Endothelial cell of umbilical vein (primary cell): Measurements from ENCODE around the gene DCC. TPM values are rescaled to one million over a fixed set of nuclear protein-coding genes. Genes with fewer than 3 reads are reported as not detected.

Experiments used
- BruUV-seq: library from RNA; stranded (reverse); fragments of 400-500 nt; replicated peaks from 2 replicates; lab custom pipeline; 2021; lab: Mats Ljungman, UMichigan
- CTCF ChIA-PET: fragments of 300-600, 350-600 bp; sonication (Branson Sonifier 250); formaldehyde crosslinking; loops from one replicate; lab custom pipeline; 2021; ENCODE audit warnings: antibody characterized with exemption, inconsistent platforms; lab: Charles Lee
- POLR2A ChIA-PET: fragments of 300-600, 350-600 bp; sonication (Branson Sonifier 250); formaldehyde crosslinking; loops from one replicate; lab custom pipeline; 2021; ENCODE audit warnings: antibody characterized with exemption, inconsistent platforms; lab: Charles Lee
- DNase-seq: peaks from one replicate; pipeline ENCODE4 v3.0.0-alpha.2; 2011; ENCODE audit warnings: low read depth, low spot score
- FAIRE-seq: peaks from 2 replicates; lab custom pipeline; 2011; peaks lifted over from hg19 to GRCh38; lab: Jason Lieb, UNC
- H2AFZ ChIP-seq: 2 replicates; pipeline ENCODE4 v1.6.0; 2012; ENCODE audit warnings: low read depth, low read length, control low read depth, inconsistent platforms
- H3K27ac ChIP-seq: 2 replicates; pipeline ENCODE4 v1.5.1; 2011; ENCODE audit warnings: low read depth, mild to moderate bottlenecking, control low read depth, low read length, moderate library complexity; ENCODE audit not compliant: insufficient read depth
- H3K27me3 ChIP-seq, 2 experiments: 2 replicates each; pipeline versions ENCODE4 v1.6.0 to v1.6.1; 2011; ENCODE audit warnings: low read length in 2 of 2, mixed read lengths in 1 of 2; ENCODE audit not compliant: control insufficient read depth in 2 of 2, insufficient read depth in 2 of 2
- H3K36me3 ChIP-seq, 2 experiments: 2 replicates in 1 of 2; 3 replicates in 1 of 2; pipeline ENCODE4 v1.5.1; 2011; ENCODE audit warnings: low read length in 2 of 2, mild to moderate bottlenecking in 1 of 2, moderate library complexity in 1 of 2; ENCODE audit not compliant: control insufficient read depth in 2 of 2, insufficient read depth in 2 of 2; ENCODE audit errors: extremely low read depth in 1 of 2
- H3K4me1 ChIP-seq: 3 replicates; pipeline ENCODE4 v1.5.1; 2011; ENCODE audit warnings: mild to moderate bottlenecking, low read length; ENCODE audit not compliant: control insufficient read depth, insufficient read depth; ENCODE audit errors: extremely low read depth
- H3K4me2 ChIP-seq: 2 replicates; pipeline ENCODE4 v1.6.1; 2011; ENCODE audit warnings: low read length, control low read depth, mixed read lengths; ENCODE audit not compliant: insufficient read depth
- H3K4me3 ChIP-seq, 3 experiments: fragments of 200-600 bp in 1 of 3; sonication (generic), shearing (Covaris generic) in 1 of 3; replicated peaks in 1 of 3; 2 replicates each; pipeline ENCODE4 v1.5.1; 2011 to 2016; ENCODE audit warnings: control low read depth in 3 of 3, low read length in 3 of 3, mild to moderate bottlenecking in 2 of 3, inconsistent platforms in 1 of 3, low read depth in 1 of 3, moderate library complexity in 1 of 3; ENCODE audit not compliant: insufficient read depth in 1 of 3
- H3K79me2 ChIP-seq: 2 replicates; pipeline ENCODE4 v1.6.0; 2012; ENCODE audit warnings: low read length, inconsistent platforms; ENCODE audit not compliant: control insufficient read depth, insufficient read depth
- H3K9ac ChIP-seq: replicated peaks from 2 replicates; pipeline ENCODE3; 2011; ENCODE audit warnings: low read length, control low read depth; ENCODE audit not compliant: insufficient read depth; ENCODE audit errors: extremely low read depth
- H3K9me1 ChIP-seq: replicated peaks from 3 replicates; pipeline ENCODE4 v1.6.0; 2011; ENCODE audit warnings: mild to moderate bottlenecking, low read length; ENCODE audit not compliant: control insufficient read depth, insufficient read depth; ENCODE audit errors: extremely low read depth
- H3K9me3 ChIP-seq: replicated peaks from 2 replicates; pipeline ENCODE4 v1.5.1; 2012; ENCODE audit warnings: low read length, inconsistent platforms; ENCODE audit not compliant: control insufficient read depth, insufficient read depth
- H4K20me1 ChIP-seq: replicated peaks from 2 replicates; pipeline ENCODE3; 2011; ENCODE audit warnings: mild to moderate bottlenecking, low read length; ENCODE audit not compliant: control insufficient read depth, insufficient read depth; ENCODE audit errors: extremely low read depth
- CTCF ChIP-seq, 2 donors: IDR thresholded peaks; 1 replicate in 1 of 2; 2 replicates in 1 of 2; pipeline ENCODE4 v1.5.1; 2011; ENCODE audit warnings: low read length in 2 of 2, mild to moderate bottlenecking in 2 of 2, moderate library complexity in 2 of 2, control low read depth in 1 of 2, inconsistent platforms in 1 of 2, low read depth in 1 of 2; ENCODE audit not compliant: insufficient read depth in 1 of 2; ENCODE audit errors: extremely low read depth in 1 of 2
- EZH2 ChIP-seq: IDR thresholded peaks from 2 replicates; pipeline ENCODE4 v1.6.1; 2012; ENCODE audit warnings: borderline replicate concordance, low read depth, mild to moderate bottlenecking, moderate library complexity, low read length, inconsistent platforms; ENCODE audit not compliant: severe bottlenecking
- FOS ChIP-seq: IDR thresholded peaks from 2 replicates; pipeline ENCODE4 v1.6.1; 2011; ENCODE audit warnings: mild to moderate bottlenecking, low read length, moderate library complexity, borderline replicate concordance; ENCODE audit not compliant: insufficient read depth
- GATA2 ChIP-seq: IDR thresholded peaks from 2 replicates; pipeline ENCODE4 v1.7.0; 2011; ENCODE audit warnings: low read depth, mild to moderate bottlenecking, moderate library complexity, mixed read lengths, low read length; ENCODE audit not compliant: insufficient read length, insufficient read depth
- JUN ChIP-seq: IDR thresholded peaks from 2 replicates; pipeline ENCODE4 v1.6.1; 2011; ENCODE audit warnings: borderline replicate concordance, low read depth; ENCODE audit not compliant: insufficient read length, insufficient read depth
- MAX ChIP-seq: IDR thresholded peaks from 2 replicates; pipeline ENCODE4 v1.6.1; 2011; ENCODE audit not compliant: insufficient read depth, insufficient read length
- MYC ChIP-seq: IDR thresholded peaks from one replicate; pipeline ENCODE4 v1.6.1; 2011; ENCODE audit warnings: mild to moderate bottlenecking, low read depth, low read length
- POLR2A ChIP-seq: IDR thresholded peaks from 2 replicates; pipeline ENCODE4 v1.6.1; 2012; ENCODE audit warnings: low read depth, mild to moderate bottlenecking, control low read depth, low read length
- POLR2AphosphoS5 ChIP-seq: IDR thresholded peaks from 2 replicates; pipeline ENCODE4 v1.6.1; 2012; ENCODE audit warnings: low read depth, mild to moderate bottlenecking, control low read depth, low read length, moderate library complexity; ENCODE audit not compliant: insufficient read depth
- dilution Hi-C: fragments of 300-500 bp; cut with MboI; formaldehyde crosslinking; loops from one replicate; pipeline ENCODE4 v1.15.0; 2019; ENCODE audit warnings: low sequenced_read_pairs; ENCODE audit not compliant: extremely low pct_ligation_motif_present
- intact Hi-C: fragments of 100-400 bp; cut with micrococcal nuclease; formaldehyde crosslinking; loops from one replicate; pipeline ENCODE4 v1.10.0; 2022
- polyA plus RNA-seq, 4 experiments: library from polyadenylated mRNA; depleted of rRNA in 3 of 4; stranded (reverse) in 3 of 4; unstranded in 1 of 4; fragments of >200 nt; gene quantifications; 2 replicates each; pipeline versions ENCODE4 v1.2.1 to v1.2.3, GENCODE V29; 2011 to 2012; ENCODE audit warnings: missing spikeins in 1 of 4
- total RNA-seq: library from RNA; stranded (reverse); gene quantifications from 2 replicates; pipeline ENCODE4 v1.2.3, GENCODE V29; 2021

Gene DCC
- total and polyA plus RNA-seq, 2 donors (not counting 3 experiments of a cell fraction or from before 2014, with no cell fraction given) = not detected

DNA sequence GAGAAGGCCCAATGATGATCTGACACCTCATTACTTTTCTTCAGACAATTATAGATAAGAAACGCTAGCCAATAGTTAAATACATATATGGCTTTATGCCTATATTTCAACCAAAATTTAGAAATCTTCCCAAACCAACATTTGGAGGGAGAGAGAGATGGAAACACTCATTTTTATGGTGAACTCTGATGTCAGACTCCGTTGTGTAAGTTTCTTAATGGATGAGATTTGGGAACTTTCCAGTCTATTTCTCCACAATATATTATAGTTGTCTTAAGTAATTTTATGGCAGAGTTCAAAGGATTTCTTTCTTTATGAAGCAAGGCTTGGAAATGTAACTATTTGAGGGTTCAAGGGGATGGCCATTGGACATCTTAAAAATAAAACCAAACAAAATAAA lies 407.0 kb downstream of the DCC start:
- H3K27me3 ChIP-seq = no peaks in the 10 kb centered on the region
- dilution Hi-C loops (no loop called here), intact Hi-C loops (no loop called here)
- BruUV-seq = no TSS peak
- no peaks in the 10 kb centered on the region for H3K9me1 ChIP-seq
- no peak overlapping the region for H3K27ac ChIP-seq
- no peaks in the 10 kb centered on the region for H3K4me1 ChIP-seq
- H4K20me1 ChIP-seq = no peaks in the 10 kb centered on the region
- H2AFZ ChIP-seq = no peak overlapping the region
- DNase-seq (no peak), FAIRE-seq (no peak)
- no peak overlapping the region for H3K9ac ChIP-seq
- no peak overlapping the region for H3K4me2 ChIP-seq
- ChIA-PET POLR2A (no interaction called here), CTCF (no interaction called here)
- TF ChIP-seq JUN (no peak), MAX (no peak), POLR2AphosphoS5 (no peak), GATA2 (no peak), MYC (no peak), POLR2A (no peak), EZH2 (no peak), FOS (no peak), CTCF (IDR thresholded peaks at IDR 0.05; ENCODE audit: extremely low read depth in 1 of 2, insufficient read depth in 1 of 2, low read depth in 1 of 2, low read length in 2 of 2) (no peak)
- H3K79me2 ChIP-seq = no peaks in the 10 kb centered on the region
- H3K4me3 ChIP-seq = no peak overlapping the region
- H3K36me3 ChIP-seq = no peaks in the 10 kb centered on the region
- peaks cover 2% of the 10 kb centered on the region for H3K9me3 ChIP-seq
